Activated CD4-positive, alpha-beta T cell treated with anti-CD3 and anti-CD28 coated beads for 48 hours (primary cell): Measurements from ENCODE around the gene MARCHF9.
"Not testable (repeated sequence)": the region's sequence is repeated elsewhere in the genome, so short reads cannot be mapped to it uniquely, and the experiment has no call there.

Source experiments
- DNase-seq: peaks from one replicate; pipeline ENCODE4 v3.0.0-alpha.2; 2020

MARCHF9 gene, protein sequence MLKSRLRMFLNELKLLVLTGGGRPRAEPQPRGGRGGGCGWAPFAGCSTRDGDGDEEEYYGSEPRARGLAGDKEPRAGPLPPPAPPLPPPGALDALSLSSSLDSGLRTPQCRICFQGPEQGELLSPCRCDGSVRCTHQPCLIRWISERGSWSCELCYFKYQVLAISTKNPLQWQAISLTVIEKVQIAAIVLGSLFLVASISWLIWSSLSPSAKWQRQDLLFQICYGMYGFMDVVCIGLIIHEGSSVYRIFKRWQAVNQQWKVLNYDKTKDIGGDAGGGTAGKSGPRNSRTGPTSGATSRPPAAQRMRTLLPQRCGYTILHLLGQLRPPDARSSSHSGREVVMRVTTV

DNA sequence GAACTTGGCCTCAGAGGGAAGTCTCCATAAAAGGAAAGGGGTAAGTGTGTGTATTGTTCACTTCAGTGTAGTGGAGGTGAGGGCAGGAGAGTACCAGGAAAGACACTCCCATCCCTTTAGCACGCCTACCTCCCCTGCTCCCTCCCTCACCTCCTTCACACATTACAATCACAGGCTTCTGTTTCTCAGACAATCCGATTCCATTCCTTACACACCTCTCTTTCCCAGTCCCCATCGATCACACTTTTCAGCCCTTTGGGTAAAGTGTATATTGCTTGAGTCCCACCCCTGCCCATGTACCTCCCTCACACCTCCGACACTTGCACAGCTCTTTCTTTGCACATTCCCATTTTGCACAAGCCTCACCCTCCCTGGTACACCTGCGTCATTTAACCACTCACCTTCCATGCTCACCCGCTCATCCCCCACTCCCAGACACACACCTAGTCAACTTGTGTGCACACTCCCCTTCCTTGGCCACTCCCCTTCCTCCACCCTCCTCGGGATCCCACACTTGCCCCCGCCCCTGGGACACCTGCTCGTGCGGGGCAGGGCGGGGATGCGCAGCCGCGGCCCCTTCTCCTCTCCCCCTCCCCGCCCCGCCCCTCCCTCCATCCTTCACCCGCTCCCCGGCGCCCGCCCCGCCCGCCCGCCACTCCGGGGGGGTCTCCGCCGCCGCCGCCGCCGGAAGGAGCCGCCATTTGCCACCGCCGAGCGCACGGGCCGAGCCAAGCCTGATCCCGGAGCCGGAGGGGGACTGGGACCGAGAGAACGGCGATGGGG, at the start of gene MARCHF9:
MARCHF9 (plus strand) TSS at position 693 of the 783 bp plus-strand sequence. CDS start 426 bp downstream, outside the sequence.
- peak; percentile 88 for DNase-seq

DNA sequence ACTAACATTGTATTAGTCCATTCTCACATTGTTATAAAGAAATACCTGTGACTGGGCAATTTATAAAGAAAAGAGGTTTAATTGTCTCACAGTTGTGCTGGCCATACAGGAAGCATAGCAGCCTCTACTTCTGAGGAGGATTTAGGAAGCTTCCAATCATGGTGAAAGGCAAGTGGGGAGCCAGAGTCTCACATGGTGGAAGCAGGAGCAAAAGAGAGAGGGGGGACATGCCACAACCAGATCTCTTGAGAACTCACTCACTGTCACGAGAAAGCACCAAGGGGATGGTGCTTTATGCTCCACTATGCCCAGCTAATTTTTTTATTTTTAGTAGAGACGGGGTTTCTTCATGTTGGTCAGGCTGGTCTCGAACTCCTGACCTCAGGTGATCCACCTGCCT, 47.7 kb upstream of the MARCHF9 start:
- no peak for DNase-seq

DNA sequence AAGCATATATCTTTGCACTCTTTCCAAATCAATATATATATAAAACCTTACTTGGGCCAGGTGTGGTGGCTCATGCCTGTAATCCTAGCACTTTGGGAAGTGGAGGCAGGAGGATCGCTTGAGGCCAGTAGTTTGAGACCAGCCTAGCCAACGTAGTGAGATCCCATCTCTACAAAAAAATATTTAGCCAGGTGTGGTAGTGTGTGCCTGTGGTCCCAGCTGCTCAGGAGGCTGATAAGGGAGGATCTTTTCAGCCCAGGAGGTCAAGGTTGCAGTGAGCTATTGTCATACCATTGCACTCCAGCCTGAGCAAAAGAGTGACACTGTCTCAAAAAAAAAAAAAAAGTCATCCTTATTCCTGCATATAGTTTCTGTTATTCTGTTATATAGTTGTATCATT, 46.6 kb upstream of the MARCHF9 start:
- no peak for DNase-seq

DNA sequence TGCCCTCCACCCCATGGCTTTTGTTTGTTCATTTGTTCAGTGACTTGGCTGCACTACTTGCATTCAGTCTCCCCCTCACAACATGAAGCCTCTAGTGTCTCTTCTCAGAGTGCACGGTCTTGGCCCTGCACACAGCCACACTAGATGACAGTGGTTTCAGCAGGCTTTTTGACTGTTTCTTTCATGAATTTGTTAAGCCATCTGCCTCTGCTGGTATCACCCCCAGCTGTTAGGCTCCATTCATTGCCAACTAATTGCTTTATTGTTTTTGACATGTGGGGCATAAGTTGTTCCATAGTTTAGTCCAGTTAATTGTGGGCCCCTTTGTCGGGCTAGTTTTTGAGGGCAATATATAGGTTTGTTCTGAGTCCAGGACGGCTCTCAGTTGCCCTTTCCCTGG, 42.2 kb upstream of the MARCHF9 start:
- DNase-seq: no peak

DNA sequence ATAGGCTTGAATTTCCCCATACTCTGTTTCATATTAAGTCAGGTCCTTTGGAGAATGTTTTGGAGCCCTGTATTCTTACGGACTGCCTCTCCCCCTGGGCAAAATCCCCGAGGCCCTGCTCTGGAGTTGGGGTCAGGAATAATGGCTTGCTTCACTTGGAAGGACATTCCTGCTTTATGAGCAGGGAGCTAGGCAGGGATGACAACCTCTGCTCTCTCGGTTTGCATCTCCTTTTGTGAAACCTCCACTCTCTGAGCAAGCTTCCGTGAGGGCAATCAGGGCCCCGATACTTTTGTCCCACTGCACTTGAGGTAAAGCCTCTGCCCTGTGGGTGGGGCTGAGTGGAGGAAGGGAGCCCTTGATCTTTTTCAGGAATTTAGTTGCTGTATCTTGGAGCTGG, 41.7 kb upstream of the MARCHF9 start:
- no peak for DNase-seq

DNA sequence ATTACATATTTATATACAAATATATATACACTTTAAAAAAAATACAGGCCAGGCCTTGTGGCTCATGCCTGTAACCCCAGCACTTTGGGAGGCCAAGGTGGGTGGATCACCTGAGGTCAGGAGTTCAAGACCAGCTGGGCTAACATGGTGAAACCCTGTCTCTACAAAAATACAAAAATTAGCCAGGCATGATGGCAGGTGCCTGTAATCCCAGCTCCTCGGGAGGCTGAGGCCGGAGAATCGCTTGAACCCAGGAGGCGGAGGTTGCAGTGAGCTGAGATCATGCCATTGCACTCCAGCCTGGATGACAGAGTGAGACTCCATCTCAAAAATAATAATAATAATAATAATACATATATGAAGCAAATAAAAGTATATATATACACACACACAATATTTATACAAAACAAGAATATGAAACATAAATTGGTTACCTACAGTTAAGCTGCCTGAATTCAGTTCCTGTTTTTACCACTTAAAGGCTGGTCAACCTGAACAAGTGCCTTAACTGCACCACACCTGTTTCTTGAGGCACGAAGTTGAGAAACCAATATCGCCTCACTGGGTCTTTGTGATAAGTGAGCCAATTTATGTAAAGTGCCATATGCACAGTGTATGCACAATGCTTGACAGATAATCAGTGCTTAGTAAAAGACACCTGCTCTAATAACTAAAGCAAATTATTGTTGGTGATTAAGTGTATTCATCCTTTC, 39.7 kb upstream of the MARCHF9 start:
- not testable (repeated sequence) for DNase-seq

DNA sequence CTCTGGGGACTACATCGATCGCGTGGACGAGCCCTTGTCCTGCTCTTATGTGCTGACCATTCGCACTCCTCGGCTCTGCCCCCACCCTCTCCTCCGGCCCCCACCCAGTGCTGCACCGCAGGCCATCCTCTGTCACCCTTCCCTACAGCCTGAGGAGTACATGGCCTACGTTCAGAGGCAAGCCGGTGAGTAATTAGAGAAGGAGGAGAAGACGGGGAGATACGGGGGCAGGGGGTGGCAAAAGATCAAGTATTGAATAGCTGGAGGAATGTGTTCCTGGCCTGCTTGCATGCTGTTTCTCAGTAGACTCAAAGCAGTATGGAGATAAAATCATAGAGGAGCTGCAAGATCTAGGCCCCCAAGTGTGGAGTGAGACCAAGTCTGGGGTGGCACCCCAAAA, 39.1 kb upstream of the MARCHF9 start:
- DNase-seq: no peak

DNA sequence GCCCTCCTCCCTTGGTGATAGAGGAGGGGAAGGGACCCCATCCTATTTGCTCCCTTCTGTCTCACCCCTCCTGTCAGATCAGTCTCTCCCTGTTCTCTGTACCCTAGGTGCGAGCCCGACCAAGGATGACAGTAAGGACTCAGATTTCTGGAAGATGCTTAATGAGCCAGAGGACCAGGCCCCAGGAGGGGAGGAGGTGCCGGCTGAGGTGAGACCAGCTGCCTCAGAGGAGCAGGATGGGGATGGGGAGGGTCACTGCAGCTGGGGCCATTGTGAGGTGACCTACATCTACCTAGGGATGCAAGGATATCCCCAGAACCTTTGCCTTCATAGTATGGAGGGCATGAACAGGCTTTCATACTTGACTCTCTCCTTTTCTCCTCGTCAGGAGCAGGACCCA, 38.6 kb upstream of the MARCHF9 start:
- no peak for DNase-seq

DNA sequence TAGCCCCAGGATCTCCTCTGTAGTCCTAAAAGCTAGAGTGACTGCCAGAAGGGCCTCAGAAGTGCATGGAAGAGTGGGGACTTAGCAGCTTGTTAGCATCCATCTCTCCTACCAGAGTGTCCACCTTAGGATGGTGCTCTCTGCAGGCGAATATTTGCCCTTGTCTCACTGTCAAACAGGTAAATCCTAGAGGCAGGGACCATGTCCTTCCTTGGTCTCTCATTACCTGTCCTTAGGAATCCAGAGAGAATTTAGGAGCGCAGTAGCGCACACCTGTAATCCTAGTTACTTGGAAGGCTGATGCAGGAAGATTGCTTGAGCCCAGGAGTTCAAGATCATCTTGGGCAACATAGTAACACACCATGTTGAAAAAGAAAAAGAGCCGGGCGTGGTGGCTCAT, 37.8 kb upstream of the MARCHF9 start:
- no peak for DNase-seq

DNA sequence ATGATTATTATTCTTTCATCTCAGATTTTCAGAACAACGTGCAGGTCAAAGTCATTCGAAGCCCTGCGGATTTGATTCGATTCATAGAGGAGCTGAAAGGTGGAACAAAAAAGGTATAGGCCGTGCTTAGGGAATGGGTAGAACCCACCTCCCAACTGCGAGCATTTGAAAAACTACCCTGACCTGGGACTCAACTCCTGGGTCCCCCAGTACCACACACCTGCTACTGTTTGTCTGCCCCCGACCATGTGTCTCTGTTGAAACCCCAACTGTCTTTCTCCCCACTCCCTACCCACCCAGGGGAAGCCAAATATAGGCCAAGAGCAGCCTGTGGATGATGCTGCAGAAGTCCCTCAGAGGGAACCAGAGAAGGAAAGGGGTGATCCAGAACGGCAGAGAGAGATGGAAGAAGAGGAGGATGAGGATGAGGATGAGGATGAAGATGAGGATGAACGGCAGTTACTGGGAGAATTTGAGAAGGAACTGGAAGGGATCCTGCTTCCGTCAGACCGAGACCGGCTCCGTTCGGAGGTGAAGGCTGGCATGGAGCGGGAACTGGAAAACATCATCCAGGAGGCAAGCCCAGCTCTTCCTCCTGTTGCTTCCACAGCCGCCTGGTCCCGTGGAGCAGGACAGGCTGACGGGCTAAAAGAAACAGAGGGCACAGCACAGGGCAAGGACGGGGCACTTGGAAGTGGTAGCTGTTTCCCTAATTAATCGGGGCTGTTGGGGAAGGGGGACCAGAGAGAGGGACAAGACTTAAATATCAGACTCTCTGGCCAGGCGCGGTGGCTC, 36.9 kb upstream of the MARCHF9 start:
- no peak for DNase-seq

DNA sequence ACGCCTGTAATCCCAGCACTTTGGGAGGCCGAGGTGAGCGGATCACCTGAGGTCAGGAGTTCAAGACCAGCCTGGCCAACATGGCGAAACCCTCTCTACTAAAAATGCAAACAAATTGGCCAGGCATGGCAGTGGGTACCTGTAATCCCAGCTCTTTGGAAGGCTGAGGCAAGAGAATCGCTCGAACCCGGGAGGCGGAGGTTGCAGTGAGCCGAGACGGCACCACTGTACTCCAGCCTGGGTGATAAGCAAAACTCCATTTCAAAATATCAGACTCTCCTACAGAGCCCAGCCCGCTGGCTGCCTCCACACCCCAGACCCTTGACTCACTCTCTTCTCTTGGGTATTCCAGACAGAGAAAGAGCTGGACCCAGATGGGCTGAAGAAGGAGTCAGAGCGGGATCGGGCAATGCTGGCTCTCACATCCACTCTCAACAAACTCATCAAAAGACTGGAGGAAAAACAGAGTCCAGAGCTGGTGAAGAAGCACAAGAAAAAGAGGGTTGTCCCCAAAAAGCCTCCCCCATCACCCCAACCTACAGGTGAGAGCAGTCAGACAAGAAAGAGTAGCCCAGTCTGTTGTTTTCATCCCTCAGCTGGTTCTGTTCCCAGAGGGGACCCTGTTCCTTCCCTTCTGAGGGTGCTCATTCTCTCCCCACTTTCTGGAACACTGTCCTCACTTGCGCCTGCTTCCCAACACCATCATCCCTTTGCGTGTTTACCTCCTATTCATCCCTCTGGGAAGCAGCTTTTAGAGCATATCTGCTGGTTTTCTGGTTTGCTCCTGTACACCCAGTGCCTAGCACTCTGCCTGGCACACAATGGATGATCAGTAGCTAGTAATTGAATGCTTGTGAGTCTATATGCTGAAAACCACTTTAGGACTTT, 36.0 kb upstream of the MARCHF9 start:
- DNase-seq: no peak

DNA sequence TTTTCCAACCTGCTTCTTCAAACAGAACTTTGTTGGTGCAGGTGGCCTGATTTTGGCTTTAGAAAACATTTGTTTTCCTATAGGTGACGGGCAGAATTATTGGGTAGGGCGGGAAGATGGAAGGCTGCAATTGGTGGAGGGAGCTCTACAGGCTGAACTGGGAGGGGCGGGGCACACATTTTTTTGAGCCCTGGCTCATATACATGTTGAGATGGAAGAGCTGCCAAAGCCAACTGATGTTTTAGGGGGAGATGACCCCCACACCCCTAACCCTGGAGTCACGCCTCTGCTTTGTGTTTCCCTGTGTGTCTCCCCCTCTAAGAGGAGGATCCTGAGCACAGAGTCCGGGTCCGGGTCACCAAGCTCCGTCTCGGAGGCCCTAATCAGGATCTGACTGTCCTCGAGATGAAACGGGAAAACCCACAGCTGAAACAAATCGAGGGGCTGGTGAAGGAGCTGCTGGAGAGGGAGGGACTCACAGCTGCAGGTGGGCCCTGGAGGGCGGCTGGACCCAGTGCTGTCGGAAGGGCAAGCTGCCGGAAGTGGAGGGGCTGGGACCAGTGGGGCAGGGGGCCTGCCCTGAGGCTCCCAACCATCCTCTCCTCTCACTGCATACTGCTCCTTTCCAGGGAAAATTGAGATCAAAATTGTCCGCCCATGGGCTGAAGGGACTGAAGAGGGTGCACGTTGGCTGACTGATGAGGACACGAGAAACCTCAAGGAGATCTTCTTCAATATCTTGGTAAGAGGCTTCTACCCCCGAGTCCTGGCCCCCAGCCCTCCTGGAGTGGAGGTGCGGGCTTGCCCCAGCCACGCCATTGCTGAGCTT, 34.9 kb upstream of the MARCHF9 start:
- no peak for DNase-seq

DNA sequence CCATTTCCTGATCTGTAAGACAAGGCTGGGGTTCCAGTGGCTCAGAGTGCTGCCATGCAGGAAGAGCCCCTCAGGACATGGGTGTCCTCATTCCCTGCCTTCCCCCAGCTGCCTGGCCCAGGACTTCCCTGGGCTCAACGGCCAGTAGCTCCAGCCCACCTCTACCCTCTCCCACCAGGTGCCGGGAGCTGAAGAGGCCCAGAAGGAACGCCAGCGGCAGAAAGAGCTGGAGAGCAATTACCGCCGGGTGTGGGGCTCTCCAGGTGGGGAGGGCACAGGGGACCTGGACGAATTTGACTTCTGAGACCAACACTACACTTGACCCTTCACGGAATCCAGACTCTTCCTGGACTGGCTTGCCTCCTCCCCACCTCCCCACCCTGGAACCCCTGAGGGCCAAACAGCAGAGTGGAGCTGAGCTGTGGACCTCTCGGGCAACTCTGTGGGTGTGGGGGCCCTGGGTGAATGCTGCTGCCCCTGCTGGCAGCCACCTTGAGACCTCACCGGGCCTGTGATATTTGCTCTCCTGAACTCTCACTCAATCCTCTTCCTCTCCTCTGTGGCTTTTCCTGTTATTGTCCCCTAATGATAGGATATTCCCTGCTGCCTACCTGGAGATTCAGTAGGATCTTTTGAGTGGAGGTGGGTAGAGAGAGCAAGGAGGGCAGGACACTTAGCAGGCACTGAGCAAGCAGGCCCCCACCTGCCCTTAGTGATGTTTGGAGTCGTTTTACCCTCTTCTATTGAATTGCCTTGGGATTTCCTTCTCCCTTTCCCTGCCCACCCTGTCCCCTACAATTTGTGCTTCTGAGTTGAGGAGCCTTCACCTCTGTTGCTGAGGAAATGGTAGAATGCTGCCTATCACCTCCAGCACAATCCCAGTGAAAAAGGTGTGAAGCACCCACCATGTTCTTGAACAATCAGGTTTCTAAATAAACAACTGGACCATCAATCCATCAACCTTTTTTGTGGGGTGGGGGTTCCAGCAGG, 34.0 kb upstream of the MARCHF9 start:
- DNase-seq: no peak

DNA sequence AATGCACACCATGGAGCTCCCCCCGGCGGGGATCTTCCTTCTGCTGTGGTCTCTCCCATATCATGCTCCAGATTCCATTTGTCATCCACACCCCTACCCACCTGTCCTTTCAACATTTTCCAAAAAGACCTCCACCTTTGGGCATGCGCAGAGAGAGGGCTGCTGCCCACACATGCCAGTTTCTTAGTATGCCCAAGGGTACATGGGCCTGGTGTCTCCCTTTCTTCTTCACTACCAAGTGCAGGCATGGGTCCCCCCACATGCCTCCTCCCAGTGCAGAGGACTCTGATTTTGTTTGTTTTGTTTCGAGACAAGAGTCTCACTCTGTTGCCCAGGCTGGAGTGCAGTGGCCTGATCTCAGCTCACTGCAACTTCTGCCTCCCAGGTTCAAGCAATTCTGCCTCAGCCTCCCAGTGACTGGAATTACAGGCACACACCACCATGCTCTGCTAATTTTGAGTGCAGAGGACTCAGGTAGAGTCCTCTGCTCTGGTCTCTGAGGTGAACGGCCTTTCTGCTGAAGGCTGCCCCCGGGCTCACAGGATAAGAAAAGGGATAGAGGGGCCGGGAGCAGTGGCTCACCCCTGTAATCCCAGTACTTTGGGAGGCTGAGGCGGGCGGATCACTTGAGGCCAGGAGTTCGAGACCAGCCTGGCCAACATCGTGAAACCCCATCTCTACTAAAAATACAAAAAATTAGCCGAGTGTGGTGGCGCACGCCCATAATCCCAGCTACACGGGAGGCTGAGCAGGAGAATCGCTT, 32.9 kb upstream of the MARCHF9 start:
- DNase-seq: not testable (repeated sequence)

DNA sequence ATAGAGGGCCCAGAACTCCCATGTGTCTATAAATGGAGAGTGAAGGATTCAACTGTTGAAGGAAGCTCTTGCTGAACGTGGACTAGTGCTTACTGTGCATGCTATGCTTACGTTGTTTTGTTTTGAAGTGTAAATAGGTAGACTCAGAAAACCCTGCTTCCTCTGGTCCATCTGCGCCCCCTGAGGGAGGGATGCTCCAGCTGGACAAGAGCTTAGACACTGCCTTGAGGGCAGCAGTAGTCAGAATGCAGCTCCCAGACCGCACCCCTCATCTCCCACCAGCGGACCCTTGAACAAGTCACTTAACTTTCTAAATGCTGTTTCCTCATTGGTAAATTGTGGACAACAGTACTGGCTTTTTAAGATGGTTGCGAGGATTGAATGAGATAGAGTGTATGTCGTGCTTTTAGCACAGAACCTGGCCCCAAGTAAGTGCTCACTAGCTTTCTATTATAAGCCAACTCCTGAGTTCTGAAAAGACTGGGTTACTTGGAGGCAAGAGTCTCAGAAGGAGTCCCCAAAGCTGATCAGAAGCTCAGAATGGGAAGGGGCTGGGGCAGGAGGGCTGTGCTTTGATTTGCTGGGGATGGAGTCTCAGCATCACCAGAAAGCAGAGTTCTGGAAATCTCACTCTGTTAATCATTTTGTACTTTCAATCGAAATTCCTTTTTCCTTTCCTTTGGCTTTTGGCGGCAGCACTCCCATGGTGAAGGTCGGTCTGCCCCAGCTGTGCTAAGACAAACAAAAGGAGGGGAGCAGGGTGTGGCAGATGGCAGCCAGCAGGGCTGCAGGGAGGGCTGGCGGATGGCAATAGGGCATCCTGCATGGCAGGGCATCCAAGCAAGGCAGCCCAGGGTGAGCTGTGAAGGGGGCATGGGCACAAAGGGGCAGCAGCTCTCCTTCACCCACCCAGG, 31.9 kb upstream of the MARCHF9 start:
- no peak for DNase-seq

DNA sequence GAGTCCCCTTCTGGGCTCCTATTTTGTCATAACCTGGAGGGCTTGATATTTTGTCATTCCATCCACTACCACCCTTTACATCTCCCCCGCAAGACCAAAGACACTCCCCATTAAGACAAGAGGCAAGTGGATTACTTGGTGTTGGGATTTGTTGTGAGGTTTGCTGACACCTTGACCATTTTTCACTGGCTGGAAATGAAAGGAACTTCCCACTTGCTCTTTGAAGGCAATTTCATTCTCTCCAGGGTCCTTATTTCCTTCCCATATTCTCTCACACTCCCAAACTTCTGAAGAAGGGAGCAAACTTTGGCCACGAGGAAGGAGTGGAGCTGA, 31.3 kb upstream of the MARCHF9 start:
- no peak for DNase-seq

DNA sequence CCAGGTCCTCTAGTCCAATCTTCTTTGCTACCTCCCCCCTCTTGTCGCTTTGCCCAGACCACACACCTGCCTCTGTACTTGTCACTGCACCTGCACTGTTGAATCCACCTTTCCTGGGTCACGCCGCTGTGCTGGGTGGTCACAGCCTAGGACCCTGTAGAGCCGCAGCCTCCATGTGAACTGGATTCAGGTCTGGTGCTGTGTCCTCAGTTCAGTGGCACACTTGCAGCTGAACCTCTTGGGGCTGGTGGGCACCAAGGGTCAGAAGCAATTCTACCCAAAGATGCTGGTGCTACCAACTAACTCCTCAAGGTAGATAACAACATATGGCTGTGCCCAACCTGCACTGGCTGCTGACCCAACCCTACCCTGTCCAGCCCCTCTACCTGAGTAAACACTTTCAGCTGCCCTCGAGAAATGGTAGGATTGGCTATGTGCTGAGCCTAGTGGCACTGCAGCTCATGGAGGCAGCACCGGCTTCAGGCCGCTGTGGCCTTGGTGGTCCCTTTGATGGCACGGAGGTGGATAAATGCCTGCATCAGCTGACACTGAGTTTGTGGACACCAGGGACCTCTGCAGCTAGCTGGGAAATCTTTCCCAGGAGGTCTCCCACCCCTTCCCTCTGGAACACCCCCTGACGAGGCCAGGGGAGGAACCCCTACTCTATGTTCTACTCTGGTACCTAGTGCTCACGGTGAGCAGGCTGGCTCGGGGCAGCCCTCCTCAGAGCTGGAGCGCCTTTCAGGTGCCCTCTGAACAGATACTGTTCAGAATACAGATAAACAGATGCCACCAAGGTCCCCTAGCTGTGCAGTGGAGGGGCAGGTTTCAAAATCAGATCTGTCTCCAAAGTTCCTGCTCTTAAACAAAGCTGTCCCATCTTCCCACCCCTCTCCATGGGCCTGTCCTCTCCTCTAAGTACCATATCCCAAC, 30.6 kb upstream of the MARCHF9 start:
- no peak for DNase-seq
